Activated naive CD4-positive, alpha-beta T cell treated with anti-CD3 and anti-CD28 coated beads, Interleukin-2, amount 10 ng/mL, durations not matched to agents 7 days and 5 days (primary cell): ENCODE results near the gene SELENOV.

Experiments used
- CTCF ChIA-PET: fragments of 350-600 bp; sonication (Branson Sonifier 250); formaldehyde crosslinking; loops from one replicate; lab custom pipeline; 2021; ENCODE audit warnings: antibody characterized with exemption; lab: Charles Lee
- DNase-seq: peaks from one replicate; pipeline ENCODE4 v3.0.0-alpha.2; 2020
- H3K27ac Mint-ChIP-seq: one replicate; pipeline ENCODE4 v1.8.0; 2021; ENCODE audit warnings: mild to moderate bottlenecking, moderate library complexity, mixed read lengths
- H3K27me3 Mint-ChIP-seq: one replicate; pipeline ENCODE4 v1.8.0; 2021; ENCODE audit warnings: mild to moderate bottlenecking, mixed read lengths
- H3K36me3 Mint-ChIP-seq: one replicate; pipeline ENCODE4 v1.8.0; 2021; ENCODE audit warnings: mixed read lengths
- H3K4me1 Mint-ChIP-seq: one replicate; pipeline ENCODE4 v1.8.0; 2021; ENCODE audit warnings: mixed read lengths
- H3K4me3 Mint-ChIP-seq: one replicate; pipeline ENCODE4 v1.8.0; 2021; ENCODE audit warnings: mild to moderate bottlenecking, moderate library complexity, mixed read lengths
- H3K9me3 Mint-ChIP-seq: one replicate; pipeline ENCODE4 v1.8.0; 2021; ENCODE audit warnings: mixed read lengths

Gene SELENOV

DNA sequence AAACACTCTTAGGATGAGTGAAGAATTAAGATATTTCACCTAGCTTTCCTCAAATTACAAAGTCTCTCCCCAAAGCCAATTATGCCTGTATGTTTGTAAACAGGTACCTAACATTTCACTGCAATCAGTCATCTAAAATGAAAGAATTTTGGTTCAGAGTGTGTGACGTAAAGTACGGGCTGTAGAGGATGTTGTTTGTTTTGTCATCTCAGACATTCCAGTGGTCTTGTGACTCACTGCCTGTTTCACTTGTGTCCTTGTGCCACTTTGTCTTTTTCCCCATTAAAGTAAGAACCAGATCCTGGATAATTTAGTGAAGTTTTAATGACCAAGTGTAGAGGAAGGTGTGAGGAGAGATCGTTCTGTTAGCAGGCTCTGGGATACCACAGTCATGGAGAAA lies 53.7 kb downstream of the SELENOV start:
- CTCF ChIA-PET = no interaction called here
- H3K27ac Mint-ChIP-seq = no peak overlapping the region
- H3K4me1 Mint-ChIP-seq = no peaks in the 10 kb centered on the region
- peaks cover 6% of the 10 kb centered on the region for H3K9me3 Mint-ChIP-seq
- no peaks in the 10 kb centered on the region for H3K36me3 Mint-ChIP-seq
- DNase-seq = no peak
- no peak overlapping the region for H3K4me3 Mint-ChIP-seq
- H3K27me3 Mint-ChIP-seq = peaks cover 20% of the 10 kb centered on the region
